ENCODE data around the gene NAP1L4. TPM values are rescaled to one million over a fixed set of nuclear protein-coding genes. Genes with fewer than 3 reads are reported as not detected.

NAP1L4 gene
- total RNA-seq, 1 donor from 2014 or later, result 184 TPM

DNA sequence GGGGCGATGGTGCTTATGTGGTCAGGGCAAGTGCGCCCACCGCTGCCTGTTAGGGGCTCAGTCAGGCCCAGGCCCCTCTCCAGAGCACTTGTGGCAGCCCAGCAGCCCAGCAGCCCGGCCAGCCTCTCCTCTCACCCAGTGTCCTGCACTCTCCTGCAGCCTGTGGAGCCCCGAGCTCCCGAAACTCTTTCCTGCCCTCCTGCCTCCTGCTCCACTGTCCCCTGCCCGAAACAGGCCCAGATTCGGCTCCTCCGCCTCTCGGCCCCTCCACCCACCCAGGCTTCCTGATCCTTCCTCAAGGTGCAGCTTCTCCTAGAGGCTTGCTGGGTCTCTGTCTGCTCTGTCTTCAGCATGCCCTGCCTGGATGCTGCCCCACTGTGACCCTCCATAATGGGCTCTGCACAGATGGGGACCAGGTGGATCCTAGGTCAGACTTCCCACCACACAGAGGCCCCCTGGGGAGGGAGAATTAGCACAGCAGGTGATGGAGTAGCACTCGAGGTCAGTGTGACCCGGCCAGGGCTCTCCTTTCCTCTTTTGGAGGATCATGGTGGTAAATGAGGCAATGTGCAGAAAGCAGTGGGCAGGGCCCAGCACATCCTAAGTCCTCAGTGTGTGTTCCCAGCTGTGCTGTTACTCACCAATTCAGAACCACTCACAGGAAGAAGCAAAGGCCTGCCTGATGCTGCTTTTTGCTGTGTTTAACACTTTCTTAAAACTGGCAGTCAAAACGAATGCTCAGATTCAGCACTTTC, 18.6 kb upstream of the NAP1L4 start:
- no peak overlapping the region for H3K4me3 Mint-ChIP-seq (ENCODE audit: low read depth)
- no peaks in the 10 kb centered on the region for H3K9me3 Mint-ChIP-seq (ENCODE audit: low read depth)
- H3K27ac Mint-ChIP-seq, result no peak overlapping the region
- TF ChIP-seq, protein P1, sequence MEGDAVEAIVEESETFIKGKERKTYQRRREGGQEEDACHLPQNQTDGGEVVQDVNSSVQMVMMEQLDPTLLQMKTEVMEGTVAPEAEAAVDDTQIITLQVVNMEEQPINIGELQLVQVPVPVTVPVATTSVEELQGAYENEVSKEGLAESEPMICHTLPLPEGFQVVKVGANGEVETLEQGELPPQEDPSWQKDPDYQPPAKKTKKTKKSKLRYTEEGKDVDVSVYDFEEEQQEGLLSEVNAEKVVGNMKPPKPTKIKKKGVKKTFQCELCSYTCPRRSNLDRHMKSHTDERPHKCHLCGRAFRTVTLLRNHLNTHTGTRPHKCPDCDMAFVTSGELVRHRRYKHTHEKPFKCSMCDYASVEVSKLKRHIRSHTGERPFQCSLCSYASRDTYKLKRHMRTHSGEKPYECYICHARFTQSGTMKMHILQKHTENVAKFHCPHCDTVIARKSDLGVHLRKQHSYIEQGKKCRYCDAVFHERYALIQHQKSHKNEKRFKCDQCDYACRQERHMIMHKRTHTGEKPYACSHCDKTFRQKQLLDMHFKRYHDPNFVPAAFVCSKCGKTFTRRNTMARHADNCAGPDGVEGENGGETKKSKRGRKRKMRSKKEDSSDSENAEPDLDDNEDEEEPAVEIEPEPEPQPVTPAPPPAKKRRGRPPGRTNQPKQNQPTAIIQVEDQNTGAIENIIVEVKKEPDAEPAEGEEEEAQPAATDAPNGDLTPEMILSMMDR (IDR thresholded peaks at IDR 0.05; ENCODE audit: unreplicated experiment), result no peak
- DNase-seq (ENCODE audit: low spot score, unreplicated experiment), result no peak
- peaks cover 13% of the 10 kb centered on the region for H3K36me3 Mint-ChIP-seq (ENCODE audit: insufficient read depth)
- H3K4me1 Mint-ChIP-seq (ENCODE audit: low read depth), result no peaks in the 10 kb centered on the region
- H3K27me3 Mint-ChIP-seq, result no peaks in the 10 kb centered on the region

DNA sequence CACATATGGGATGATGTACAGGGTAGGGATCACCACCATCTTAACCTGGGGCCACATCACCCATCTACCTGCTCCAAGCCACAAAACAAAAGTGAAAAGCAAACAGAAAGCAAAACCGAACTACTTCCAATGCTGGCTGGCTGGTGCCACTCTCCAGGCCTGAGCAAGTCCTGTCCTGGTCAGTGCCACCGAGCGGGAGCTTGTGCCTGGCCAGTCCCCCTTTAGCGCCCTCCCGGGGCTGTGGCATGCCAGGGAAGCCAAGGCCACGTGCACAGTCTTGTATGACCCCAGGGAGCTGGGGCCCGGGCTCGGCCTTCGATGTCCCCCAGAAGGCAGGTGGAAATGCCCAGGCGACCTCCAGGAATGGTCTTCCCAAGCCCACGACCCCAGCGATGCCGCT, 17.9 kb upstream of the NAP1L4 start:
- no peaks in the 10 kb centered on the region for H3K9me3 Mint-ChIP-seq (ENCODE audit: low read depth)
- no peak overlapping the region for H3K27ac Mint-ChIP-seq
- no peak for DNase-seq (ENCODE audit: low spot score, unreplicated experiment)
- H3K27me3 Mint-ChIP-seq, result no peaks in the 10 kb centered on the region
- H3K36me3 Mint-ChIP-seq (ENCODE audit: insufficient read depth), result peaks cover 15% of the 10 kb centered on the region
- no peaks in the 10 kb centered on the region for H3K4me1 Mint-ChIP-seq (ENCODE audit: low read depth)
- TF ChIP-seq, protein P1 (IDR thresholded peaks at IDR 0.05; ENCODE audit: unreplicated experiment), result no peak
- no peak overlapping the region for H3K4me3 Mint-ChIP-seq (ENCODE audit: low read depth)

DNA sequence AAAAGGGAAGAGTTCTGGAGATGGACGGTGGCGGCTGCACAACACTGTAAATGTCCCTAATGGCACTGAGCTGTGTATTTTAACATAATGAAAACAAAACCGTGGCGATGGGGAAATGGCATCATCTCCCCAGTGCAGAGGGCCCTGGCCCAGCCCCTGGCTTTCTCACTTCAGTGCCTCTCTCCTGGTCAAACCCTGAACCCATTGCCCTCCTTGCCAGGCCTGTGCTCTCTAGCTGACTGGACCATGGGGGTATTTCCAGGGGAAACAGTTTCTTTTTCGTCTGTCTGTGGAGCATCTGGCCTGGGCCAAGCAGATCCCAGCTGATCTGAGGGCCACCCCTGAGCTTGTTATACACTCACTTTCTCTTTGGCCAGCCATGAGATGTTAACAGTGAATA, 17.4 kb upstream of the NAP1L4 start:
- Mint-ChIP-seq H3K27me3 (no peaks in the 10 kb centered on the region), H3K4me1 (ENCODE audit: low read depth) (no peaks in the 10 kb centered on the region), H3K9me3 (ENCODE audit: low read depth) (no peaks in the 10 kb centered on the region), H3K27ac (no peak overlapping the region), H3K36me3 (ENCODE audit: insufficient read depth) (peaks cover 16% of the 10 kb centered on the region), H3K4me3 (ENCODE audit: low read depth) (no peak overlapping the region)
- TF ChIP-seq, protein P1 (IDR thresholded peaks at IDR 0.05; ENCODE audit: unreplicated experiment), result no peak
- DNase-seq (ENCODE audit: low spot score, unreplicated experiment), result no peak

DNA sequence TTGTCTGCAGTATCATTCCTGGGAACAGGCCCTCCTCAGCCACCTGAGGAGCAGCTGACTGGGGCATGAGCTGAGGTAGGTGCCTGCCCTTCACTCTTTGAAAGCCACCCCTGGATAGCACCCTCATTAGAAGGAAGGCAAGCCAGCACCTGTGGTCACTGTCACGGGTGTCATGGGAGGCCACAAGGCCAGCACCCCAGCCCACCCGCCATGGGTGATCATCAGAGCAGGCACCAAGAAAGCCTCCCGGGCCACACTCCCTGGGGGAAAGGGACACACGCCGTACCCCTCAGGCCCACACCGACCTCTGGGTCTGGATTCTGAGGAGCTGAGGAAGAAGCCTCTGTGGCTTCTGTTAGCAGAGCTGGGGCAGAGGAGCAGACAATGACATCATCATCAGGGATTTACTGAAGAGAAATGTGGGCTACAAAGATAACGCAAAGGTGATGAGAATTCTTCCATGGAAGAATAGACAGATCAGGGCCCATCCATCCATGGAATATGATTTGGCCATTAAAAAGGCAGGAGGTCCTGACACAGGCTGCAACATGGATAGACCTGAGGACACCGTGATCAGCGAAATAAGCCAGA, 16.7 kb upstream of the NAP1L4 start:
- H3K36me3 Mint-ChIP-seq (ENCODE audit: insufficient read depth), result peaks cover 20% of the 10 kb centered on the region
- no peak for DNase-seq (ENCODE audit: low spot score, unreplicated experiment)
- H3K4me1 Mint-ChIP-seq (ENCODE audit: low read depth), result no peaks in the 10 kb centered on the region
- TF ChIP-seq, protein P1 (IDR thresholded peaks at IDR 0.05; ENCODE audit: unreplicated experiment), result no peak
- H3K4me3 Mint-ChIP-seq (ENCODE audit: low read depth), result no peak overlapping the region
- H3K27me3 Mint-ChIP-seq, result no peaks in the 10 kb centered on the region
- H3K9me3 Mint-ChIP-seq (ENCODE audit: low read depth), result no peaks in the 10 kb centered on the region
- H3K27ac Mint-ChIP-seq, result no peak overlapping the region

DNA sequence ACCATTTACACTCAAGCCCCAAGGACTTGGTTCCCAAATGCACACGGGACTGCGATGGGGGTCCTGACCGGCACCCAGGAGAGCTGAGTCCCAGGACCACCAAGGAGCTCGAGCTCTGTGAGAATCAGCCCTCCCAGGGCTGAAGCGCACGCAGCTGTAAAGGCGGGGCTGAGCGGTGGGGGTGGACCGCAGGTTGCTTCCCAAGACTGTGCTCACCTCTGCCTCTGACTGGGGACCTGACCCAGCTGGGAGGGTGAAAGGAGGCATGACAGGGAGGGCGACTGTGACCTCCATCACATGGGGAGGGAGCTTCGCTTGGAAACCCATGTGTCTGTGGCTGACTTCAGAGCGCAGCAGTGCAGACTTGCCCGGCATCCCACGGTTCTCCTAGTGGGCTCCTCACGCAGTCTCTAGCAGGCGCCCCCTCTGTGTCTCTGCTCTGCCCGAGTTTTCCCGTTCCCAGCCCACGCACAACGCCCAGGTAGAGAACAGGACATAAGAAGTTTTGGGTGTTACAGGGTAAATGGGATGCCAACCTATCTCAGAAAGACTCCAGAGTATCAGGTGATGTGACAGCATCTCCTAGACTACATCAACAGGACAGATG, 15.4 kb upstream of the NAP1L4 start:
- no peaks in the 10 kb centered on the region for H3K27me3 Mint-ChIP-seq
- H3K36me3 Mint-ChIP-seq (ENCODE audit: insufficient read depth), result peaks cover 25% of the 10 kb centered on the region
- no peaks in the 10 kb centered on the region for H3K9me3 Mint-ChIP-seq (ENCODE audit: low read depth)
- H3K4me3 Mint-ChIP-seq (ENCODE audit: low read depth), result no peak overlapping the region
- no peak overlapping the region for H3K27ac Mint-ChIP-seq
- DNase-seq (ENCODE audit: low spot score, unreplicated experiment), result no peak
- TF ChIP-seq, protein P1 (IDR thresholded peaks at IDR 0.05; ENCODE audit: unreplicated experiment), result no peak
- no peaks in the 10 kb centered on the region for H3K4me1 Mint-ChIP-seq (ENCODE audit: low read depth)

All from progenitor cell of endocrine pancreas (in vitro differentiated cells).